GM23338 (cell line): Measurements from ENCODE around the gene PVALEF. TPM values are rescaled to one million over a fixed set of nuclear protein-coding genes. Genes with fewer than 3 reads are reported as not detected.

Source experiments
- ATAC-seq: fragments of 200-7000 bp; cut with Tn5 transposase; 3 replicates; pipeline ENCODE4 v1.9.1; 2020
- DNase-seq: peaks from one replicate; pipeline ENCODE4 v3.0.0-alpha.2; 2015; ENCODE audit warnings: low spot score
- H2AFZ ChIP-seq: fragments of 200-600 bp; sonication (generic); 2 replicates; pipeline ENCODE4 v1.8.0; 2016; ENCODE audit warnings: antibody characterized with exemption, mild to moderate bottlenecking, moderate library complexity
- H3F3A ChIP-seq: fragments of 200-600 bp; sonication (generic); replicated peaks from 2 replicates; pipeline ENCODE4 v1.8.0; 2017; ENCODE audit warnings: antibody characterized with exemption, mixed run types, low read depth
- H3K27ac ChIP-seq: fragments of 200-600 bp; sonication (generic); 2 replicates; pipeline ENCODE4 v1.6.1; 2016; ENCODE audit warnings: low read depth
- H3K27me3 ChIP-seq: fragments of 200-600 bp; sonication (generic); 2 replicates; pipeline ENCODE4 v1.8.0; 2016; ENCODE audit warnings: mild to moderate bottlenecking, mixed run types, moderate library complexity; ENCODE audit not compliant: insufficient read depth
- H3K36me3 ChIP-seq: fragments of 200-600 bp; sonication (generic); 2 replicates; pipeline ENCODE4 v1.8.0; 2016; ENCODE audit warnings: mild to moderate bottlenecking; ENCODE audit not compliant: insufficient read depth
- H3K4me1 ChIP-seq: fragments of 200-600 bp; sonication (generic); 2 replicates; pipeline ENCODE4 v1.8.0; 2016; ENCODE audit warnings: mild to moderate bottlenecking, moderate library complexity; ENCODE audit not compliant: insufficient read depth
- H3K4me2 ChIP-seq: fragments of 200-600 bp; sonication (generic); 2 replicates; pipeline ENCODE4 v1.7.1; 2017; ENCODE audit warnings: mixed run types
- H3K4me3 ChIP-seq: fragments of 200-600 bp; sonication (generic); 2 replicates; pipeline ENCODE4 v1.6.1; 2016; ENCODE audit warnings: mixed run types
- H3K79me2 ChIP-seq: fragments of 200-600 bp; sonication (generic); replicated peaks from 2 replicates; pipeline ENCODE4 v1.8.0; 2017; ENCODE audit warnings: mild to moderate bottlenecking; ENCODE audit not compliant: insufficient read depth
- H3K9me2 ChIP-seq: fragments of 200-600 bp; sonication (generic); 2 replicates; pipeline ENCODE4 v1.8.0; 2017; ENCODE audit not compliant: insufficient read depth
- H4K20me1 ChIP-seq: fragments of 200-600 bp; sonication (generic); replicated peaks from 2 replicates; pipeline ENCODE4 v1.8.0; 2017; ENCODE audit warnings: mild to moderate bottlenecking; ENCODE audit not compliant: insufficient read depth
- H3K27ac Mint-ChIP-seq: 2 replicates; pipeline ENCODE4 v1.8.0; 2020; ENCODE audit warnings: inconsistent platforms, mild to moderate bottlenecking, moderate library complexity, mixed read lengths
- H3K27me3 Mint-ChIP-seq: 3 replicates; pipeline ENCODE4 v1.8.0; 2022; ENCODE audit warnings: low read depth, mild to moderate bottlenecking, moderate library complexity, mixed read lengths, inconsistent platforms; ENCODE audit not compliant: insufficient read depth, poor library complexity
- H3K36me3 Mint-ChIP-seq: 3 replicates; pipeline ENCODE4 v1.8.0; 2021; ENCODE audit warnings: low read depth, mild to moderate bottlenecking, inconsistent platforms, moderate library complexity, mixed read lengths
- H3K4me1 Mint-ChIP-seq: 3 replicates; pipeline ENCODE4 v1.8.0; 2020; ENCODE audit warnings: mild to moderate bottlenecking, inconsistent platforms, mixed read lengths
- H3K4me3 Mint-ChIP-seq: 3 replicates; pipeline ENCODE4 v1.8.0; 2021; ENCODE audit warnings: moderate library complexity, mild to moderate bottlenecking, inconsistent platforms, mixed read lengths
- H3K9me3 Mint-ChIP-seq: 3 replicates; pipeline ENCODE4 v1.8.0; 2020; ENCODE audit warnings: moderate library complexity, mild to moderate bottlenecking, inconsistent platforms, mixed read lengths
- CREB1 ChIP-seq: fragments of 250-450 bp; sonication (Bioruptor Pico); IDR thresholded peaks from 2 replicates; pipeline ENCODE4 v1.5.0; 2020; ENCODE audit warnings: low read depth, mild to moderate bottlenecking, moderate library complexity
- EZH2 ChIP-seq: fragments of 200-600 bp; sonication (generic); IDR thresholded peaks from one replicate; pipeline ENCODE4 v1.8.0; 2017; ENCODE audit warnings: antibody characterized with exemption, mild to moderate bottlenecking, low read depth; ENCODE audit not compliant: unreplicated experiment
- EZH2phosphoT487 ChIP-seq: fragments of 200-600 bp; sonication (generic); IDR thresholded peaks from one replicate; pipeline ENCODE4 v1.8.1; 2018; ENCODE audit warnings: antibody characterized with exemption; ENCODE audit not compliant: unreplicated experiment
- NANOG ChIP-seq: IDR thresholded peaks from 2 replicates; pipeline ENCODE4 v1.6.1; 2016; ENCODE audit warnings: antibody characterized with exemption, borderline replicate concordance
- POLR2AphosphoS5 ChIP-seq: IDR thresholded peaks from 2 replicates; pipeline ENCODE4 v1.6.1; 2016; ENCODE audit warnings: antibody characterized with exemption, low read depth
- STAT1 ChIP-seq: IDR thresholded peaks from one replicate; pipeline ENCODE4 v1.6.1; 2016; ENCODE audit warnings: antibody characterized with exemption; ENCODE audit not compliant: unreplicated experiment
- ZNF114 ChIP-seq: fragments of 250-450 bp; sonication (Bioruptor Pico); IDR thresholded peaks from 2 replicates; pipeline ENCODE4 v1.5.0; 2020; ENCODE audit warnings: mild to moderate bottlenecking, moderate library complexity
- polyA plus RNA-seq: library from polyadenylated mRNA; unstranded; fragments of >200 nt; fragmentation: Nextera tagmentation; extraction: Ambion mirVana; gene quantifications from 2 replicates; pipeline ENCODE4 v1.2.1, GENCODE V29; 2016
- total RNA-seq: library from RNA; depleted of rRNA; stranded (reverse); fragments of >200 nt; shearing (Covaris generic); gene quantifications from 2 replicates; pipeline ENCODE4 v1.2.3, GENCODE V29; 2014
- TF ChIP-seq, protein P1 (sequence below): IDR thresholded peaks from 2 replicates; pipeline ENCODE4 v1.6.1; 2016; ENCODE audit warnings: antibody characterized with exemption
- TF ChIP-seq, protein P2 (sequence below): fragments of 250-450 bp; sonication (Bioruptor Pico); IDR thresholded peaks from 2 replicates; pipeline ENCODE4 v1.5.0; 2020; ENCODE audit warnings: mild to moderate bottlenecking, moderate library complexity
- TF ChIP-seq, protein P3 (sequence below), 2 experiments: fragments of 200-600 bp in 1 of 2; sonication (generic) in 1 of 2; conservative IDR thresholded peaks; 2 replicates each; pipeline versions ENCODE4 v1.5.1 to v1.6.1; 2016 to 2017; ENCODE audit warnings: antibody characterized with exemption in 2 of 2, low read depth in 2 of 2, mild to moderate bottlenecking in 2 of 2, moderate library complexity in 1 of 2
- TF ChIP-seq, protein P4 (sequence below): IDR thresholded peaks from one replicate; pipeline ENCODE4 v1.6.1; 2018; ENCODE audit warnings: antibody characterized with exemption; ENCODE audit not compliant: unreplicated experiment

PVALEF gene
- total and polyA plus RNA-seq, 2 experiments from 2014 or later, result not detected

DNA sequence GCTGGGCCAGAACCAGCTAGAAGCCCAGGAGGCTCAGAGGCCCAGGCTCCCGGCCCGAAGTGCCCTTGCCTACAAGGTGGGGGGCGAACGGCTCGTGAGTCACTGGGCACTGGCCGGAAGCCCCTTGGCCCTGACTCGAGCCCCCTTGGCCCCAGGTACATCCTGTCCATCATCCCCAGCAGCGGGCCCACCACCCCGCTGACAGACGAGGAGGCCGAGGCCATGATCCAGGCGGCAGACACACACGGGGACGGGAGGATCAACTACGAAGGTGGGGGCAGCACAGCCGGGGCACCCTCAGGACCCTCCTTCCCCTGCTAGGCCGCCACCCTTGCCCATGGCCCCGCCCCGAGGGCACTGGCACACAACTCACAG lies 16.5 kb downstream of the PVALEF start:
- no peak overlapping the region for H3K27ac ChIP-seq
- no peak for TF ChIP-seq NANOG
- TF ChIP-seq EZH2, result no peak
- TF ChIP-seq, protein P1, sequence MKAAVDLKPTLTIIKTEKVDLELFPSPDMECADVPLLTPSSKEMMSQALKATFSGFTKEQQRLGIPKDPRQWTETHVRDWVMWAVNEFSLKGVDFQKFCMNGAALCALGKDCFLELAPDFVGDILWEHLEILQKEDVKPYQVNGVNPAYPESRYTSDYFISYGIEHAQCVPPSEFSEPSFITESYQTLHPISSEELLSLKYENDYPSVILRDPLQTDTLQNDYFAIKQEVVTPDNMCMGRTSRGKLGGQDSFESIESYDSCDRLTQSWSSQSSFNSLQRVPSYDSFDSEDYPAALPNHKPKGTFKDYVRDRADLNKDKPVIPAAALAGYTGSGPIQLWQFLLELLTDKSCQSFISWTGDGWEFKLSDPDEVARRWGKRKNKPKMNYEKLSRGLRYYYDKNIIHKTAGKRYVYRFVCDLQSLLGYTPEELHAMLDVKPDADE, result no peak
- TF ChIP-seq, protein P2, sequence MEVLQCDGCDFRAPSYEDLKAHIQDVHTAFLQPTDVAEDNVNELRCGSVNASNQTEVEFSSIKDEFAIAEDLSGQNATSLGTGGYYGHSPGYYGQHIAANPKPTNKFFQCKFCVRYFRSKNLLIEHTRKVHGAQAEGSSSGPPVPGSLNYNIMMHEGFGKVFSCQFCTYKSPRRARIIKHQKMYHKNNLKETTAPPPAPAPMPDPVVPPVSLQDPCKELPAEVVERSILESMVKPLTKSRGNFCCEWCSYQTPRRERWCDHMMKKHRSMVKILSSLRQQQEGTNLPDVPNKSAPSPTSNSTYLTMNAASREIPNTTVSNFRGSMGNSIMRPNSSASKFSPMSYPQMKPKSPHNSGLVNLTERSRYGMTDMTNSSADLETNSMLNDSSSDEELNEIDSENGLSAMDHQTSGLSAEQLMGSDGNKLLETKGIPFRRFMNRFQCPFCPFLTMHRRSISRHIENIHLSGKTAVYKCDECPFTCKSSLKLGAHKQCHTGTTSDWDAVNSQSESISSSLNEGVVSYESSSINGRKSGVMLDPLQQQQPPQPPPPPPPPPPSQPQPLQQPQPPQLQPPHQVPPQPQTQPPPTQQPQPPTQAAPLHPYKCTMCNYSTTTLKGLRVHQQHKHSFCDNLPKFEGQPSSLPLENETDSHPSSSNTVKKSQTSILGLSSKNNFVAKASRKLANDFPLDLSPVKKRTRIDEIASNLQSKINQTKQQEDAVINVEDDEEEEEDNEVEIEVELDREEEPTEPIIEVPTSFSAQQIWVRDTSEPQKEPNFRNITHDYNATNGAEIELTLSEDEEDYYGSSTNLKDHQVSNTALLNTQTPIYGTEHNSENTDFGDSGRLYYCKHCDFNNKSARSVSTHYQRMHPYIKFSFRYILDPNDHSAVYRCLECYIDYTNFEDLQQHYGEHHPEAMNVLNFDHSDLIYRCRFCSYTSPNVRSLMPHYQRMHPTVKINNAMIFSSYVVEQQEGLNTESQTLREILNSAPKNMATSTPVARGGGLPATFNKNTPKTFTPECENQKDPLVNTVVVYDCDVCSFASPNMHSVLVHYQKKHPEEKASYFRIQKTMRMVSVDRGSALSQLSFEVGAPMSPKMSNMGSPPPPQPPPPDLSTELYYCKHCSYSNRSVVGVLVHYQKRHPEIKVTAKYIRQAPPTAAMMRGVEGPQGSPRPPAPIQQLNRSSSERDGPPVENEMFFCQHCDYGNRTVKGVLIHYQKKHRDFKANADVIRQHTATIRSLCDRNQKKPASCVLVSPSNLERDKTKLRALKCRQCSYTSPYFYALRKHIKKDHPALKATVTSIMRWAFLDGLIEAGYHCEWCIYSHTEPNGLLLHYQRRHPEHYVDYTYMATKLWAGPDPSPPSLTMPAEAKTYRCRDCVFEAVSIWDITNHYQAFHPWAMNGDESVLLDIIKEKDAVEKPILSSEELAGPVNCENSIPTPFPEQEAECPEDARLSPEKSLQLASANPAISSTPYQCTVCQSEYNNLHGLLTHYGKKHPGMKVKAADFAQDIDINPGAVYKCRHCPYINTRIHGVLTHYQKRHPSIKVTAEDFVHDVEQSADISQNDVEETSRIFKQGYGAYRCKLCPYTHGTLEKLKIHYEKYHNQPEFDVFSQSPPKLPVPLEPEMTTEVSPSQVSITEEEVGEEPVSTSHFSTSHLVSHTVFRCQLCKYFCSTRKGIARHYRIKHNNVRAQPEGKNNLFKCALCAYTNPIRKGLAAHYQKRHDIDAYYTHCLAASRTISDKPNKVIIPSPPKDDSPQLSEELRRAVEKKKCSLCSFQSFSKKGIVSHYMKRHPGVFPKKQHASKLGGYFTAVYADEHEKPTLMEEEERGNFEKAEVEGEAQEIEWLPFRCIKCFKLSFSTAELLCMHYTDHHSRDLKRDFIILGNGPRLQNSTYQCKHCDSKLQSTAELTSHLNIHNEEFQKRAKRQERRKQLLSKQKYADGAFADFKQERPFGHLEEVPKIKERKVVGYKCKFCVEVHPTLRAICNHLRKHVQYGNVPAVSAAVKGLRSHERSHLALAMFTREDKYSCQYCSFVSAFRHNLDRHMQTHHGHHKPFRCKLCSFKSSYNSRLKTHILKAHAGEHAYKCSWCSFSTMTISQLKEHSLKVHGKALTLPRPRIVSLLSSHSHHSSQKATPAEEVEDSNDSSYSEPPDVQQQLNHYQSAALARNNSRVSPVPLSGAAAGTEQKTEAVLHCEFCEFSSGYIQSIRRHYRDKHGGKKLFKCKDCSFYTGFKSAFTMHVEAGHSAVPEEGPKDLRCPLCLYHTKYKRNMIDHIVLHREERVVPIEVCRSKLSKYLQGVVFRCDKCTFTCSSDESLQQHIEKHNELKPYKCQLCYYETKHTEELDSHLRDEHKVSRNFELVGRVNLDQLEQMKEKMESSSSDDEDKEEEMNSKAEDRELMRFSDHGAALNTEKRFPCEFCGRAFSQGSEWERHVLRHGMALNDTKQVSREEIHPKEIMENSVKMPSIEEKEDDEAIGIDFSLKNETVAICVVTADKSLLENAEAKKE (CRISPR knock-in tag), result no peak
- TF ChIP-seq STAT1, result no peak
- TF ChIP-seq ZNF114 (CRISPR knock-in tag), result no peak
- no peak for TF ChIP-seq CREB1 (CRISPR knock-in tag)
- TF ChIP-seq, protein P3, sequence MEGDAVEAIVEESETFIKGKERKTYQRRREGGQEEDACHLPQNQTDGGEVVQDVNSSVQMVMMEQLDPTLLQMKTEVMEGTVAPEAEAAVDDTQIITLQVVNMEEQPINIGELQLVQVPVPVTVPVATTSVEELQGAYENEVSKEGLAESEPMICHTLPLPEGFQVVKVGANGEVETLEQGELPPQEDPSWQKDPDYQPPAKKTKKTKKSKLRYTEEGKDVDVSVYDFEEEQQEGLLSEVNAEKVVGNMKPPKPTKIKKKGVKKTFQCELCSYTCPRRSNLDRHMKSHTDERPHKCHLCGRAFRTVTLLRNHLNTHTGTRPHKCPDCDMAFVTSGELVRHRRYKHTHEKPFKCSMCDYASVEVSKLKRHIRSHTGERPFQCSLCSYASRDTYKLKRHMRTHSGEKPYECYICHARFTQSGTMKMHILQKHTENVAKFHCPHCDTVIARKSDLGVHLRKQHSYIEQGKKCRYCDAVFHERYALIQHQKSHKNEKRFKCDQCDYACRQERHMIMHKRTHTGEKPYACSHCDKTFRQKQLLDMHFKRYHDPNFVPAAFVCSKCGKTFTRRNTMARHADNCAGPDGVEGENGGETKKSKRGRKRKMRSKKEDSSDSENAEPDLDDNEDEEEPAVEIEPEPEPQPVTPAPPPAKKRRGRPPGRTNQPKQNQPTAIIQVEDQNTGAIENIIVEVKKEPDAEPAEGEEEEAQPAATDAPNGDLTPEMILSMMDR (conservative IDR thresholded peaks at IDR 0.05; ENCODE audit: low read depth in 2 of 2), result no peak
- no peak for TF ChIP-seq POLR2AphosphoS5
- TF ChIP-seq EZH2phosphoT487, result no peak
- TF ChIP-seq, protein P4, sequence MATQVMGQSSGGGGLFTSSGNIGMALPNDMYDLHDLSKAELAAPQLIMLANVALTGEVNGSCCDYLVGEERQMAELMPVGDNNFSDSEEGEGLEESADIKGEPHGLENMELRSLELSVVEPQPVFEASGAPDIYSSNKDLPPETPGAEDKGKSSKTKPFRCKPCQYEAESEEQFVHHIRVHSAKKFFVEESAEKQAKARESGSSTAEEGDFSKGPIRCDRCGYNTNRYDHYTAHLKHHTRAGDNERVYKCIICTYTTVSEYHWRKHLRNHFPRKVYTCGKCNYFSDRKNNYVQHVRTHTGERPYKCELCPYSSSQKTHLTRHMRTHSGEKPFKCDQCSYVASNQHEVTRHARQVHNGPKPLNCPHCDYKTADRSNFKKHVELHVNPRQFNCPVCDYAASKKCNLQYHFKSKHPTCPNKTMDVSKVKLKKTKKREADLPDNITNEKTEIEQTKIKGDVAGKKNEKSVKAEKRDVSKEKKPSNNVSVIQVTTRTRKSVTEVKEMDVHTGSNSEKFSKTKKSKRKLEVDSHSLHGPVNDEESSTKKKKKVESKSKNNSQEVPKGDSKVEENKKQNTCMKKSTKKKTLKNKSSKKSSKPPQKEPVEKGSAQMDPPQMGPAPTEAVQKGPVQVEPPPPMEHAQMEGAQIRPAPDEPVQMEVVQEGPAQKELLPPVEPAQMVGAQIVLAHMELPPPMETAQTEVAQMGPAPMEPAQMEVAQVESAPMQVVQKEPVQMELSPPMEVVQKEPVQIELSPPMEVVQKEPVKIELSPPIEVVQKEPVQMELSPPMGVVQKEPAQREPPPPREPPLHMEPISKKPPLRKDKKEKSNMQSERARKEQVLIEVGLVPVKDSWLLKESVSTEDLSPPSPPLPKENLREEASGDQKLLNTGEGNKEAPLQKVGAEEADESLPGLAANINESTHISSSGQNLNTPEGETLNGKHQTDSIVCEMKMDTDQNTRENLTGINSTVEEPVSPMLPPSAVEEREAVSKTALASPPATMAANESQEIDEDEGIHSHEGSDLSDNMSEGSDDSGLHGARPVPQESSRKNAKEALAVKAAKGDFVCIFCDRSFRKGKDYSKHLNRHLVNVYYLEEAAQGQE, result no peak
- Mint-ChIP-seq H3K27me3 (peaks cover 11% of the 10 kb centered on the region), H3K4me3 (no peak overlapping the region), H3K4me1 (no peaks in the 10 kb centered on the region; the same call in 2 of the 3 replicates), H3K9me3 (no peaks in the 10 kb centered on the region; the same call in 2 of the 3 replicates), H3K27ac (no peak overlapping the region), H3K36me3 (no peaks in the 10 kb centered on the region)
- ATAC-seq (no peak), DNase-seq (no peak)
- no peaks in the 10 kb centered on the region for H4K20me1 ChIP-seq
- H3K4me3 ChIP-seq, result no peak overlapping the region
- no peak overlapping the region for H3K4me2 ChIP-seq
- H3K9me2 ChIP-seq, result no peaks in the 10 kb centered on the region
- H3K4me1 ChIP-seq, result no peaks in the 10 kb centered on the region
- H2AFZ ChIP-seq, result no peak overlapping the region
- H3F3A ChIP-seq, result no peaks in the 10 kb centered on the region
- H3K79me2 ChIP-seq, result no peaks in the 10 kb centered on the region
- H3K36me3 ChIP-seq, result no peaks in the 10 kb centered on the region
- H3K27me3 ChIP-seq, result no peaks in the 10 kb centered on the region
